ENCODE results near the gene SRRM4. TPM values are rescaled to one million over a fixed set of nuclear protein-coding genes. Genes with fewer than 3 reads are reported as not detected.
"Not testable (repeated sequence)": the region's sequence is repeated elsewhere in the genome, so short reads cannot be mapped to it uniquely, and the experiment has no call there.

The SRRM4 gene
- total RNA-seq, 4 donors from 2014 or later = 0.10 to 0.27 TPM; not detected in 2

DNA sequence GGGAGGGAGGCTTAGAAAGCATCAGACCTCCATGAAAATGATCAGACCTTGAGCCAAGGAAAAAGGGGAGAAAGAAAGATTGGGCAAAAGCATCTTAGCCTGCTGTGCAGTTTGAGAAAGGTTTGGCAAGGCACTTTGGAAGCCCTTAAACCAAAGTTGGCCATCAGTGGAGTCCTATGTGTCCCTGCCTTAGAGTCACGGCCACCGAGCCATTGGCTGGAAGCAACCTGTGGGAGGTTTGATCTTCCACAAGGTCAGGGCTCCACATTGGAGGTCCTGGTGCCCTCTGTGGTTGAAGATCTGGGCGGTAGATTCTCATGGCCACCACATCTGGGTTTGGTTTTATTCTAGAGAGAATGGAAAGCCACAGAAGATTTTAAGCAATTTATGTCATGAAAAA lies 44.4 kb downstream of the SRRM4 start:
- H3K27me3 ChIP-seq = no peaks in the 10 kb centered on the region
- no peaks in the 10 kb centered on the region for H3K36me3 ChIP-seq
- no peak overlapping the region for H3K27ac ChIP-seq
- TF ChIP-seq POLR2A (IDR thresholded peaks at IDR 0.05) (no peak), CTCF (IDR thresholded peaks at IDR 0.05) (no peak)
- no peaks in the 10 kb centered on the region for H3K4me1 ChIP-seq
- H3K9me3 ChIP-seq = no peaks in the 10 kb centered on the region
- intact Hi-C loops (cut with DNase I) = no loop called here
- no peak overlapping the region for H3K4me3 ChIP-seq (replicated peaks in 1 of 3)
- DNase-seq = no peak
- WGBS, 2 donors = 92 to 93% methylated on average over 3 of the region's 3 CpGs

DNA sequence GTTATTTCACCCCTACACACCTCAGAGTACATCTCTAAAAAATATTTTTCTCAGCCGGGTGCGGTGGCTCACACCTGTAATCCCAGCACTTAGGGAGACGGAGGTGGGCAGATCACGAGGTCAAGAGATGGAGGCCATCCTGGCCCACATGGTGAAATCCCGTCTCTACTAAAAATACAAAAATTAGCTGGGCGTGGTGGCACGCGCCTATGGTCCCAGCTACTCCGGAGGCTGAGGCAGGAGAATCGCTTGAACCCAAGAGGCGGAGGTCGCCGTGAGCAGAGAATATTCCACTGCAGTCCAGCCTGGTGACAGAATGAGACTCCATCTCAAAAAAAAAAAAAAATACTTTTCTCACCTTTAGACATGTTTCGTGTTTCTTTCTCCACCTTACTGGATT lies 52.0 kb downstream of the SRRM4 start:
- H3K4me3 ChIP-seq (replicated peaks in 1 of 3); H3K36me3 ChIP-seq; H3K9me3 ChIP-seq; H3K27ac ChIP-seq; intact Hi-C loops (cut with DNase I); H3K4me1 ChIP-seq; H3K27me3 ChIP-seq; DNase-seq: not testable (repeated sequence)
- 90 to 93% methylated on average over 14 of the region's 14 CpGs for WGBS, 2 donors

DNA sequence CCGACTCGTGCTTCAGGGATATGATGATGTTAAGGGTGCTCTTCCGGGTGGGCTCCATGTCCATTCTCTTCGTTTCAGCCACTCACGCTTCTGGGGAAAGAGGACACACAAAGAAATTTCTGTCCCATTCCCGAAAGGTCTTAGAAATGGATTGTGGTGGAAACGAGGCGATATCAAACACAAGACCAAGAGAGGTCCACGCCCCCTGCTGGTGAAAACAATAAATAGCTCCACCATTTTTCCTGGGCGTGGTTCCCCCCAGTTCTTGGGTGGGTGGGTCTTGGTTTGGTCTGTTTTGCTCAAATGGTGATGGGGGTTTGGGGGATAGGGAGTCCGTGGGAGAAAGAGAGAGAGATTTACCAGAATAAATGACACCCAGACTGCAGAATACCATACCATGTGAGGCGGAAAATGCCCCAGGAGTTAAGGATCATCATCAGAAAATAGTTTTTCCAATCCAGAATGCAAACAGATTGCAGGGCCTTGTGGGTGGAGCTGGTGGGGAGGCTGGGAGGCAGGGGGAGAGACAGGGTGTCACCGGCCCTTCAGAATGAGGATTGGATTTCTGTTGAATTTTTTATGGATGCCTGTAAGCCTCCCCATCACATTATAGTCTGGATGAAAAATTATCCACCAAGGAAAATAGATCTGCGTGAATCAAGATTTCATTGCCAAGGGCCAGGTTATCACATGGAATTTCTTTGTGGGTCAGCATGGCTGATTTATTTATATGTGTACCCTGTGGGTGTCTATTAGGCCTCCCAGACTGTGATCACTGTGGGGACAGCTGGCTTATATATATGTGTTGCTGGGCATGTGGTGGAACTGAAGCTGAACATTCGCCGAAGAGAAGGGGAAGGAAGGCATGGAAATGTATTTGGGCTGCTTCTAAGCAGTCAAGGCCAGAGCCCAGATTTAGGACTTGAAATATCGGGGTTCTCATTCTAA lies 55.8 kb downstream of the SRRM4 start:
- H3K27ac ChIP-seq = no peak overlapping the region
- no peaks in the 10 kb centered on the region for H3K27me3 ChIP-seq
- H3K4me3 ChIP-seq (replicated peaks in 1 of 3) = no peak overlapping the region
- H3K9me3 ChIP-seq = no peaks in the 10 kb centered on the region
- DNase-seq = peak; percentile 4 to 9
- intact Hi-C loops (cut with DNase I) = no loop called here
- no peaks in the 10 kb centered on the region for H3K36me3 ChIP-seq
- TF ChIP-seq CTCF (IDR thresholded peaks at IDR 0.05) = peak; percentile 22 to 44 (median 38)
- TF ChIP-seq POLR2A (IDR thresholded peaks at IDR 0.05) = no peak
- WGBS, 2 donors = 51 to 52% methylated on average over 17 of the region's 17 CpGs
- H3K4me1 ChIP-seq = no peaks in the 10 kb centered on the region

GRCh38 chr12:119044094-119044493 lies 62.8 kb downstream of the SRRM4 start:
- TF ChIP-seq CTCF (IDR thresholded peaks at IDR 0.05) = no peak
- no peak for TF ChIP-seq POLR2A (IDR thresholded peaks at IDR 0.05)
- no peaks in the 10 kb centered on the region for H3K36me3 ChIP-seq
- no peaks in the 10 kb centered on the region for H3K9me3 ChIP-seq
- no peaks in the 10 kb centered on the region for H3K27me3 ChIP-seq
- no peak overlapping the region for H3K27ac ChIP-seq
- 90 to 94% methylated on average over 6 of the region's 6 CpGs for WGBS, 2 donors
- no peaks in the 10 kb centered on the region for H3K4me1 ChIP-seq
- no peak for DNase-seq
- H3K4me3 ChIP-seq (replicated peaks in 1 of 3) = no peak overlapping the region
- intact Hi-C loops (cut with DNase I) = no loop called here

- no peak for DNase-seq
- TF ChIP-seq POLR2A (IDR thresholded peaks at IDR 0.05) (no peak), CTCF (IDR thresholded peaks at IDR 0.05) (no peak)
- H3K36me3 ChIP-seq = no peaks in the 10 kb centered on the region
- H3K27me3 ChIP-seq = no peaks in the 10 kb centered on the region
- H3K9me3 ChIP-seq = no peaks in the 10 kb centered on the region
- H3K27ac ChIP-seq = no peak overlapping the region
- intact Hi-C loops (cut with DNase I) = no loop called here
- no peaks in the 10 kb centered on the region for H3K4me1 ChIP-seq
- 56 to 74% methylated on average over 2 of the region's 2 CpGs for WGBS, 2 donors
- H3K4me3 ChIP-seq (replicated peaks in 1 of 3) = no peak overlapping the region
These were observed 66.3 kb downstream of the SRRM4 start for GRCh38 chr12:119047641-119048040.

All from thyroid gland (tissue), 4 donors.